Measurements from ENCODE around the gene FHIT. TPM values are rescaled to one million over a fixed set of nuclear protein-coding genes. Genes with fewer than 3 reads are reported as not detected.

Gene FHIT
- total and polyA plus RNA-seq, 2 of the 4 experiments (the other 2 are of a cell fraction), result 0.07 TPM; not detected in 1

- TF ChIP-seq MAZ (IDR thresholded peaks at IDR 0.05; ENCODE audit: borderline replicate concordance, low read depth, low read length), result no peak
- no peak for TF ChIP-seq FOS (IDR thresholded peaks at IDR 0.05; ENCODE audit: low read depth, low read length)
- no peak for TF ChIP-seq CHD1 (IDR thresholded peaks at IDR 0.05; ENCODE audit: low read depth, low read length)
- TF ChIP-seq RAD21 (IDR thresholded peaks at IDR 0.05; ENCODE audit: low read length), result no peak
- no peak for TF ChIP-seq MXI1 (IDR thresholded peaks at IDR 0.05; ENCODE audit: borderline replicate concordance, low read depth, low read length)
- POLR2A ChIA-PET (ENCODE audit: unreplicated experiment), result no interaction called here
- no CpG with 5 or more reads among the region's 6 CpGs for WGBS, 2 experiments (ENCODE audit: extremely low coverage in 2 of 2, insufficient read length in 1 of 2)
- Histone ChIP-seq H2AK5ac (ENCODE audit: low read depth, low read length) (no peak overlapping the region), H3K27me3 (ENCODE audit: control insufficient read depth, insufficient read depth, low read length) (no peaks in the 10 kb centered on the region), H3K14ac (replicated peaks; ENCODE audit: low read depth, low read length) (no peak overlapping the region), H3K18ac (ENCODE audit: low read depth, low read length) (no peak overlapping the region), H2BK15ac (ENCODE audit: low read depth, low read length) (no peak overlapping the region), H2AFZ (replicated peaks; ENCODE audit: low read length, poor library complexity) (no peak overlapping the region), H4K5ac (ENCODE audit: low read depth, low read length) (no peak overlapping the region), H3K4me1 (ENCODE audit: control insufficient read depth, insufficient read depth, low read length) (no peaks in the 10 kb centered on the region), H2BK120ac (ENCODE audit: low read depth, low read length) (no peak overlapping the region), H3K23ac (ENCODE audit: low read depth, low read length) (no peak overlapping the region), H3K79me1 (ENCODE audit: low read depth in 1 of 2, low read length in 2 of 2) (no peaks in the 10 kb centered on the region), H3K56ac (ENCODE audit: extremely low read depth, insufficient read depth, low read length) (no peak overlapping the region), H3K9me3 (ENCODE audit: control insufficient read depth, insufficient read depth, low read length) (no peaks in the 10 kb centered on the region), H2AK9ac (replicated peaks; ENCODE audit: low read depth, low read length, poor library complexity) (no peak overlapping the region), H3K4ac (ENCODE audit: low read depth, low read length) (no peak overlapping the region), H4K8ac (ENCODE audit: low read depth in 2 of 2, low read length in 2 of 2) (no peak overlapping the region), H3K9ac (ENCODE audit: low read depth, low read length) (no peak overlapping the region), H3K36me3 (ENCODE audit: control insufficient read depth, insufficient read depth, low read length) (no peaks in the 10 kb centered on the region), H2BK5ac (ENCODE audit: low read depth, low read length, poor library complexity, severe bottlenecking) (no peak overlapping the region), H2BK20ac (ENCODE audit: low read depth, low read length) (no peak overlapping the region), H3K9me1 (ENCODE audit: insufficient read depth, low read length) (no peaks in the 10 kb centered on the region), H3K27ac (ENCODE audit: insufficient read depth, low read length) (no peak overlapping the region), H4K91ac (ENCODE audit: insufficient read depth, low read depth, low read length) (no peak overlapping the region), H3K4me2 (ENCODE audit: low read depth, low read length) (no peak overlapping the region), H4K20me1 (ENCODE audit: insufficient read depth, low read length) (no peaks in the 10 kb centered on the region), H3K4me3 (ENCODE audit: insufficient read depth, low read depth, low read length) (no peak overlapping the region)
- intact Hi-C loops (cut with micrococcal nuclease), result no loop called here
- ATAC-seq (ENCODE audit: low read depth) (no peak), DNase-seq (no peak)
- CTCF ChIA-PET, result interaction anchor here (1.1 kb wide), 1 partner anchor 14 kb away, joined by 3 read pairs; no protein-coding TSS in a partner anchor
- dilution Hi-C loops (cut with HindIII; ENCODE audit: low sequenced_read_pairs, unreplicated experiment), result no loop called here
- in situ Hi-C loops (cut with MboI; ENCODE audit: low sequenced_read_pairs), result no loop called here
- no TSS peak for BruUV-seq (replicated peaks)
Observed at GRCh38 chr3:59981377-59981776, 1269.9 kb downstream of the FHIT start.
